ENCODE data around the gene LGI4. TPM values are rescaled to one million over a fixed set of nuclear protein-coding genes. Genes with fewer than 3 reads are reported as not detected.
"Not testable (repeated sequence)": the region's sequence is repeated elsewhere in the genome, so short reads cannot be mapped to it uniquely, and the experiment has no call there.

Gene LGI4
- total and polyA plus RNA-seq, 4 donors = 0.18 to 1.5 (median 1.1) TPM

GRCh38 chr19:35130761-35131720, 3.8 kb downstream of the LGI4 start:
- TF ChIP-seq EGR1 (IDR thresholded peaks at IDR 0.05; ENCODE audit: low read depth in 2 of 2) (no peak), RXRA (IDR thresholded peaks at IDR 0.05) (peak in 1 of 2 donors; percentile 34)
- Histone ChIP-seq H3K9ac (ENCODE audit: low read depth in 1 of 2, low read length in 2 of 2) (no peak overlapping the region), H3K36me3 (ENCODE audit: control insufficient read depth in 4 of 4, insufficient read depth in 3 of 4, low read depth in 1 of 4, low read length in 3 of 4) (no peaks in the 10 kb centered on the region), H3K27me3 (ENCODE audit: control insufficient read depth in 4 of 4, insufficient read depth in 4 of 4, low read length in 3 of 4) (no peaks in the 10 kb centered on the region), H3K4me3 (ENCODE audit: low read depth in 1 of 3, low read length in 3 of 3) (no peak overlapping the region), H3K9me3 (ENCODE audit: control insufficient read depth in 4 of 4, low read length in 3 of 4) (no peaks in the 10 kb centered on the region), H3K27ac (ENCODE audit: low read depth in 1 of 2, low read length in 2 of 2) (no peak overlapping the region), H3K4me1 (ENCODE audit: control insufficient read depth in 4 of 4, insufficient read depth in 4 of 4, low read length in 3 of 4) (peaks cover 4 to 9% (median 7%) of the 10 kb centered on the region in 4 donors)
- DNase-seq (ENCODE audit: low spot score) = no peak
- 86% methylated on average over 31 of the region's 31 CpGs for WGBS

- not testable (repeated sequence) for H3K9me3 ChIP-seq (ENCODE audit: control insufficient read depth in 4 of 4, low read length in 3 of 4); H3K4me1 ChIP-seq (ENCODE audit: control insufficient read depth in 4 of 4, insufficient read depth in 4 of 4, low read length in 3 of 4); H3K4me3 ChIP-seq (ENCODE audit: low read depth in 1 of 3, low read length in 3 of 3); H3K27me3 ChIP-seq (ENCODE audit: control insufficient read depth in 4 of 4, insufficient read depth in 4 of 4, low read length in 3 of 4); H3K9ac ChIP-seq (ENCODE audit: low read depth in 1 of 2, low read length in 2 of 2); DNase-seq (ENCODE audit: low spot score); H3K27ac ChIP-seq (ENCODE audit: low read depth in 1 of 2, low read length in 2 of 2); H3K36me3 ChIP-seq (ENCODE audit: control insufficient read depth in 4 of 4, insufficient read depth in 3 of 4, low read depth in 1 of 4, low read length in 3 of 4)
- WGBS = 75% methylated on average over 14 of the region's 14 CpGs
Measured at GRCh38 chr19:35129724-35130274, 5.1 kb downstream of the LGI4 start.

GRCh38 chr19:35128398-35129057, 6.3 kb downstream of the LGI4 start:
- WGBS = 90% methylated on average over 9 of the region's 9 CpGs
- no peak for TF ChIP-seq GABPA (IDR thresholded peaks at IDR 0.05 in 1 of 2, conservative IDR thresholded peaks at IDR 0.05 in 1 of 2)
- TF ChIP-seq YY1 (IDR thresholded peaks at IDR 0.05) = no peak
- no peak for TF ChIP-seq TAF1 (conservative IDR thresholded peaks at IDR 0.05)
- no peak for TF ChIP-seq RAD21 (IDR thresholded peaks at IDR 0.05)
- TF ChIP-seq FOXA1 (IDR thresholded peaks at IDR 0.05) = no peak
- TF ChIP-seq MAX (IDR thresholded peaks at IDR 0.05) = no peak
- TF ChIP-seq RXRA (IDR thresholded peaks at IDR 0.05) = no peak
- TF ChIP-seq JUND (IDR thresholded peaks at IDR 0.05) = no peak
- TF ChIP-seq NR2F2 (IDR thresholded peaks at IDR 0.05) = no peak
- TF ChIP-seq SP1 (IDR thresholded peaks at IDR 0.05) = no peak
- TF ChIP-seq CTCF (IDR thresholded peaks at IDR 0.05; ENCODE audit: low read depth, low read length, missing input control) = no peak
- TF ChIP-seq REST (IDR thresholded peaks at IDR 0.05) = no peak
- TF ChIP-seq FOXA2 (IDR thresholded peaks at IDR 0.05) = no peak
- no peak for TF ChIP-seq HNF4A (conservative IDR thresholded peaks at IDR 0.05)
- TF ChIP-seq ATF3 (IDR thresholded peaks at IDR 0.05) = no peak
- no peak for TF ChIP-seq EGR1 (IDR thresholded peaks at IDR 0.05; ENCODE audit: low read depth in 2 of 2)
- no peak for TF ChIP-seq HNF4G (IDR thresholded peaks at IDR 0.05)
- no peak for TF ChIP-seq ZBTB33 (IDR thresholded peaks at IDR 0.05)
- H3K9ac ChIP-seq (ENCODE audit: low read depth in 1 of 2, low read length in 2 of 2) = no peak overlapping the region
- no peaks in the 10 kb centered on the region for H3K27me3 ChIP-seq (ENCODE audit: control insufficient read depth in 4 of 4, insufficient read depth in 4 of 4, low read length in 3 of 4)
- no peak for DNase-seq (ENCODE audit: low spot score)
- H3K27ac ChIP-seq (ENCODE audit: low read depth in 1 of 2, low read length in 2 of 2) = no peak overlapping the region
- no peaks in the 10 kb centered on the region for H3K36me3 ChIP-seq (ENCODE audit: control insufficient read depth in 4 of 4, insufficient read depth in 3 of 4, low read depth in 1 of 4, low read length in 3 of 4)
- H3K4me1 ChIP-seq (ENCODE audit: control insufficient read depth in 4 of 4, insufficient read depth in 4 of 4, low read length in 3 of 4) = peaks cover 4 to 14% (median 11%) of the 10 kb centered on the region in 4 donors
- no peak overlapping the region for H3K4me3 ChIP-seq (ENCODE audit: low read depth in 1 of 3, low read length in 3 of 3)
- no peaks in the 10 kb centered on the region for H3K9me3 ChIP-seq (ENCODE audit: control insufficient read depth in 4 of 4, low read length in 3 of 4)
